ENCODE data around the gene RPP38. TPM values are rescaled to one million over a fixed set of nuclear protein-coding genes. Genes with fewer than 3 reads are reported as not detected.

Gene RPP38
- total and polyA plus RNA-seq, 12 donors: 11.1 to 24.9 (median 13.6) TPM

DNA sequence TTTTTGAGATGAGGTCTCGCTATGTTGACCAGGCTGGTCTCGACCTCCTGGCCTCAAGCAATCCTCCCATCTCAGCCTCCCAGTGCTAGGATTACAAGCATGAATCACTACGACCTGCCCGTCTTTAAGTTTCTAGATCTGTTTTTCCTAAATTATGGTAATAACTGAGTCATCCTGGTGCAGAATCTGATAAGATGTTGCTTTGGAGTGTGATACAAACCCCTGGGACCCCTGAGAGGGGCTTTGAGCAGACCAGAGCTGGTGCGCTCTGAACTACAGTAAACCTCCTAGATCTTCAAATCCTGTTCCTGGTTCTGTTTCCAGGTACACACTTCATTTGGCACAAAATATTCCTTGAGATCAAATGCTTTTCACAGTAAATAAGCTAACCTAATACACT lies 34.2 kb downstream of the RPP38 start:
- no peaks in the 10 kb centered on the region for H3K4me1 ChIP-seq (replicated peaks in 1 of 2)
- no peak overlapping the region for H3K27ac ChIP-seq
- H3K27me3 ChIP-seq: no peaks in the 10 kb centered on the region
- no peaks in the 10 kb centered on the region for H3K9me3 ChIP-seq (replicated peaks in 1 of 3)
- no peak overlapping the region for H3K4me3 ChIP-seq
- 95 to 99% (median 97%) methylated on average over 5 of the region's 5 CpGs for WGBS, 4 donors
- intact Hi-C loops (cut with DNase I): no loop called here
- DNase-seq: no peak
- H3K36me3 ChIP-seq (replicated peaks in 1 of 2): peaks cover 0 to 25% of the 10 kb centered on the region in 2 donors
- TF ChIP-seq CTCF (IDR thresholded peaks at IDR 0.05): no peak
- TF ChIP-seq POLR2A (IDR thresholded peaks at IDR 0.05): no peak

GRCh38 chr10:15136129-15137035 lies 39.2 kb downstream of the RPP38 start:
- no peak for TF ChIP-seq POLR2A (IDR thresholded peaks at IDR 0.05)
- TF ChIP-seq CTCF (IDR thresholded peaks at IDR 0.05): no peak
- 89 to 96% (median 95%) methylated on average over 11 of the region's 11 CpGs for WGBS, 4 donors

GRCh38 chr10:15137036-15137359 lies 39.8 kb downstream of the RPP38 start:
- 61 to 89% (median 85%) methylated on average over 4 of the region's 4 CpGs for WGBS, 4 donors
- no peak for TF ChIP-seq POLR2A (IDR thresholded peaks at IDR 0.05)
- no peak for TF ChIP-seq CTCF (IDR thresholded peaks at IDR 0.05)
- Histone ChIP-seq H3K27me3 (no peaks in the 10 kb centered on the region), H3K27ac (no peak overlapping the region), H3K4me3 (no peak overlapping the region), H3K4me1 (replicated peaks in 1 of 2) (no peaks in the 10 kb centered on the region), H3K36me3 (replicated peaks in 1 of 2) (peaks cover 0 to 25% of the 10 kb centered on the region in 2 donors), H3K9me3 (replicated peaks in 1 of 3) (no peaks in the 10 kb centered on the region)
- DNase-seq: no peak
- intact Hi-C loops (cut with DNase I): no loop called here

More at GRCh38 chr10:15136129-15137035, 39.2 kb downstream of the RPP38 start:
- Histone ChIP-seq H3K4me1 (replicated peaks in 1 of 2) (no peaks in the 10 kb centered on the region), H3K36me3 (replicated peaks in 1 of 2) (peaks cover 0 to 25% of the 10 kb centered on the region in 2 donors), H3K27me3 (no peaks in the 10 kb centered on the region), H3K27ac (no peak overlapping the region), H3K4me3 (no peak overlapping the region), H3K9me3 (replicated peaks in 1 of 3) (no peaks in the 10 kb centered on the region)
- DNase-seq: no peak
- intact Hi-C loops (cut with DNase I): no loop called here

DNA sequence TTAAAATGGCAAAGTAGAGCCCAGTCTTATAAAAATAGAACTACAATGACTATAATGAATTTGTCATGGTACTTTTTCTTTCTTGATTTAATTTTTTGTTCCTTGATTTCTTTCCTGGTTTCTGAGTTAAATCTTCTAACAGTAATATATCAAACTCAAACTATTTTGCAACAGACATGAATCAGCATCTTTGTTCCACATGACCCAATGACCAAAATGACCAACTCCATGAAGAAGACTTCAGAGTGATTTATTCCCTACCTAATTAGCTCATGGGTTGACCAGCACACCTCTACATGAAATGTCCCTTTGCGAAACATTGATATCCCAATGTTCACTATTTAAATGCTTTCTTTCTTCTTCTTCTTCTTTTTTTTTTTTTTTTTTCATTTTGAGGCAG lies 40.5 kb downstream of the RPP38 start:
- H3K4me1 ChIP-seq (replicated peaks in 1 of 2): no peaks in the 10 kb centered on the region
- TF ChIP-seq CTCF (IDR thresholded peaks at IDR 0.05) (no peak), POLR2A (IDR thresholded peaks at IDR 0.05) (no peak)
- no peak for DNase-seq
- no peak overlapping the region for H3K4me3 ChIP-seq
- H3K27ac ChIP-seq: no peak overlapping the region
- 91 to 100% (median 100%) methylated on average over 1 of the region's 1 CpG for WGBS, 4 donors
- intact Hi-C loops (cut with DNase I): no loop called here
- peaks cover 0 to 19% of the 10 kb centered on the region in 2 donors for H3K36me3 ChIP-seq (replicated peaks in 1 of 2)
- no peaks in the 10 kb centered on the region for H3K27me3 ChIP-seq
- no peaks in the 10 kb centered on the region for H3K9me3 ChIP-seq (replicated peaks in 1 of 3)
